HepG2 (cell line): ENCODE measurements around the gene ZNF511. TPM values are rescaled to one million over a fixed set of nuclear protein-coding genes. Genes with fewer than 3 reads are reported as not detected.

Experiments used
- CCAR2 ChIP-seq: fragments of 200-400 bp; formaldehyde crosslinking; optimal IDR thresholded peaks from 2 replicates; pipeline ENCODE3; 2018; ENCODE audit warnings: low read depth, mild to moderate bottlenecking, low read length, moderate library complexity
- DNMT1 ChIP-seq: sonication (generic); formaldehyde crosslinking; IDR thresholded peaks from 2 replicates; pipeline ENCODE4 v1.5.1; 2020; ENCODE audit warnings: mild to moderate bottlenecking, missing genetic modification reagents
- EZH2 ChIP-seq: conservative IDR thresholded peaks from 2 replicates; pipeline ENCODE4 v1.6.1; 2012; ENCODE audit warnings: mild to moderate bottlenecking, low read depth, low read length, moderate library complexity
- HOXA5 ChIP-seq: sonication (generic); formaldehyde crosslinking; IDR thresholded peaks from 2 replicates; pipeline ENCODE4 v1.4.0; 2020; ENCODE audit warnings: missing genetic modification reagents
- IKZF4 ChIP-seq: sonication (generic); formaldehyde crosslinking; IDR thresholded peaks from 2 replicates; pipeline ENCODE4 v1.5.1; 2020; ENCODE audit warnings: borderline replicate concordance, mild to moderate bottlenecking, low read depth, missing genetic modification reagents; ENCODE audit errors: not compliant biosample characterization
- MIER2 ChIP-seq: IDR thresholded peaks from 2 replicates; pipeline ENCODE4 v1.6.1; 2016; ENCODE audit warnings: missing biosample characterization, missing genetic modification reagents
- NR2F6 ChIP-seq, 2 experiments: IDR thresholded peaks; 2 replicates each; pipeline ENCODE4 v1.6.1; 2016; ENCODE audit warnings: antibody characterized with exemption in 1 of 2, mild to moderate bottlenecking in 1 of 2
- POLR2G ChIP-seq: fragments of 200-400 bp; formaldehyde crosslinking; IDR thresholded peaks from 2 replicates; pipeline ENCODE4 v1.6.1; 2018; ENCODE audit warnings: mild to moderate bottlenecking, low read depth, low read length, moderate library complexity
- ZBTB20 ChIP-seq: sonication (generic); formaldehyde crosslinking; IDR thresholded peaks from 2 replicates; pipeline ENCODE4 v1.8.1; 2023; ENCODE audit warnings: missing genetic modification reagents, low read depth, mild to moderate bottlenecking, borderline replicate concordance
- ZFP82 ChIP-seq: sonication (generic); formaldehyde crosslinking; IDR thresholded peaks from 2 replicates; pipeline ENCODE4 v1.5.1; 2020; ENCODE audit warnings: mild to moderate bottlenecking, missing genetic modification reagents, borderline replicate concordance
- ZNF251 ChIP-seq: sonication (generic); formaldehyde crosslinking; IDR thresholded peaks from 2 replicates; pipeline ENCODE4 v1.9.0; 2021; ENCODE audit warnings: mild to moderate bottlenecking, missing genetic modification reagents
- ZNF274 ChIP-seq: sonication (generic); formaldehyde crosslinking; IDR thresholded peaks from 2 replicates; pipeline ENCODE4 v1.5.1; 2020; ENCODE audit warnings: mild to moderate bottlenecking, missing genetic modification reagents
- ZNF33B ChIP-seq: sonication (generic); formaldehyde crosslinking; IDR thresholded peaks from 2 replicates; pipeline ENCODE4 v1.5.1; 2020; ENCODE audit warnings: mild to moderate bottlenecking, missing genetic modification reagents
- ZNF546 ChIP-seq: sonication (generic); formaldehyde crosslinking; conservative IDR thresholded peaks from 2 replicates; pipeline ENCODE4 v1.8.1; 2023; ENCODE audit warnings: mild to moderate bottlenecking, missing genetic modification reagents
- ZNF547 ChIP-seq: sonication (generic); formaldehyde crosslinking; IDR thresholded peaks from 2 replicates; pipeline ENCODE4 v1.5.1; 2020; ENCODE audit warnings: mild to moderate bottlenecking, missing genetic modification reagents
- ZNF605 ChIP-seq: sonication (generic); formaldehyde crosslinking; IDR thresholded peaks from 2 replicates; pipeline ENCODE4 v1.8.0; 2022; ENCODE audit warnings: mild to moderate bottlenecking, missing genetic modification reagents
- ZNF619 ChIP-seq: sonication (generic); formaldehyde crosslinking; IDR thresholded peaks from 2 replicates; pipeline ENCODE4 v1.4.0; 2020; ENCODE audit warnings: mild to moderate bottlenecking, missing genetic modification reagents
- ZSCAN22 ChIP-seq: sonication (generic); formaldehyde crosslinking; IDR thresholded peaks from 2 replicates; pipeline ENCODE4 v1.4.0; 2020; ENCODE audit warnings: mild to moderate bottlenecking, missing genetic modification reagents
- polyA plus RNA-seq, 8 experiments: library from polyadenylated mRNA; depleted of rRNA in 3 of 8; stranded (reverse) in 7 of 8; unstranded in 1 of 8; fragments of >200 nt; fragmentation: Illumina TruSeq in 4 of 8; extraction: Trizol in 4 of 8; gene quantifications; 2 replicates each; pipeline versions ENCODE4 v1.2.1 to v1.2.3, GENCODE V29; 2011 to 2016; ENCODE audit warnings: low read depth in 4 of 8, missing spikeins in 1 of 8, mixed read lengths in 1 of 8; ENCODE audit not compliant: insufficient read depth in 1 of 8
- total RNA-seq, 5 experiments: library from RNA; depleted of rRNA; stranded (reverse); fragments of >200 nt; fragmentation: Illumina TruSeq; extraction: Trizol; gene quantifications; 2 replicates each; pipeline ENCODE4 v1.2.3, GENCODE V29; 2016; ENCODE audit warnings: low read depth in 1 of 5
- TF ChIP-seq, protein P1 (sequence below): sonication (generic); formaldehyde crosslinking; IDR thresholded peaks from 2 replicates; pipeline ENCODE4 v1.4.0; 2020; ENCODE audit warnings: mild to moderate bottlenecking, low read depth, missing genetic modification reagents
- TF ChIP-seq, protein P2 (sequence below): conservative IDR thresholded peaks from 2 replicates; pipeline ENCODE4 v1.6.1; 2018; ENCODE audit warnings: missing genetic modification reagents
- TF ChIP-seq, protein P3 (sequence below): sonication (generic); formaldehyde crosslinking; IDR thresholded peaks from 2 replicates; pipeline ENCODE4 v1.5.0; 2020; ENCODE audit warnings: mild to moderate bottlenecking, missing genetic modification reagents
- TF ChIP-seq, protein P4 (sequence below): sonication (generic); formaldehyde crosslinking; IDR thresholded peaks from 2 replicates; pipeline ENCODE4 v1.8.0; 2022; ENCODE audit warnings: missing genetic modification reagents, mild to moderate bottlenecking, inconsistent platforms, borderline replicate concordance
- TF ChIP-seq, protein P5 (sequence below): sonication (generic); formaldehyde crosslinking; IDR thresholded peaks from 2 replicates; pipeline ENCODE4 v1.8.0; 2022; ENCODE audit warnings: low read depth, missing genetic modification reagents

Gene ZNF511
- total and polyA plus RNA-seq, 2 of the 13 experiments (the other 11 are each of a cell fraction or from before 2014, with no cell fraction given): 35.6 to 66.4 TPM

DNA sequence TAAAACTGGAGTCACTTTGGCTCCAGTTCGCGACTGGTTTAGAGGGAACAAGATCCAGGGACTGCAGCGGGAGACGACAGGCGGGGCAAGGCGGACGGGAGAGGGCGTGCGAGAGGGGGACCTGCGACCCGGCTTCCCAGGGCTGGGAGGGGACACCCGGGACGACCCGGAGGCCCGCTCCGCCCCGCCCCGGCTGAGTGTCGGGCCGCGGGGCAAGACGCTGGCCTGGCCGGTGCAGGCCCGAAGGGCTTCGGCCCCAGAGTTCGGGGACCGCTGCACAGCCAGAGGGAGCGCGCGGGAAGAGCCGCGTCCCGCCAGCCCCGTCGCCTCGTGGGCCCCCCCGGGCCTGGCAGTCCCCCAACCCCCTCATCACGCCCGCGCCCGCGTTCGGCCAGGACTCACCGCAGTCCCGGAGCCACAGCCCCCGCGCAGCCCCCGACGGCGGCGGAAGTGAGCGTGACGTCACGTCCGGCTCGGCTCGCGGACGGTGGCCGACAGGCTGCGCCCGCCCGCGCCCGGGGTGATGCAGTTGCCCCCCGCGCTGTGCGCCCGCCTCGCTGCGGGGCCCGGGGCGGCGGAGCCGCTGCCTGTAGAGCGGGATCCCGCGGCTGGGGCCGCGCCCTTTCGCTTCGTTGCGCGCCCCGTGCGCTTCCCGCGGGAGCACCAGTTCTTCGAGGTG lies at the start of gene ZNF511, which contains the start of gene TUBGCP2 (continued):
- TF ChIP-seq ZFP82: 0 out of 2 replicates have a peak, but pooled peaks have one; percentile 65
- TF ChIP-seq, protein P1, sequence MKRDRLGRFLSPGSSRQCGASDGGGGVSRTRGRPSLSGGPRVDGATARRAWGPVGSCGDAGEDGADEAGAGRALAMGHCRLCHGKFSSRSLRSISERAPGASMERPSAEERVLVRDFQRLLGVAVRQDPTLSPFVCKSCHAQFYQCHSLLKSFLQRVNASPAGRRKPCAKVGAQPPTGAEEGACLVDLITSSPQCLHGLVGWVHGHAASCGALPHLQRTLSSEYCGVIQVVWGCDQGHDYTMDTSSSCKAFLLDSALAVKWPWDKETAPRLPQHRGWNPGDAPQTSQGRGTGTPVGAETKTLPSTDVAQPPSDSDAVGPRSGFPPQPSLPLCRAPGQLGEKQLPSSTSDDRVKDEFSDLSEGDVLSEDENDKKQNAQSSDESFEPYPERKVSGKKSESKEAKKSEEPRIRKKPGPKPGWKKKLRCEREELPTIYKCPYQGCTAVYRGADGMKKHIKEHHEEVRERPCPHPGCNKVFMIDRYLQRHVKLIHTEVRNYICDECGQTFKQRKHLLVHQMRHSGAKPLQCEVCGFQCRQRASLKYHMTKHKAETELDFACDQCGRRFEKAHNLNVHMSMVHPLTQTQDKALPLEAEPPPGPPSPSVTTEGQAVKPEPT (CRISPR knock-in tag): no peak
- TF ChIP-seq ZNF546 (CRISPR knock-in tag): no peak
- TF ChIP-seq DNMT1 (CRISPR knock-in tag): peak; percentile 22; the same call in 1 of the 2 replicates
- no peak for TF ChIP-seq HOXA5
- TF ChIP-seq, protein P2, sequence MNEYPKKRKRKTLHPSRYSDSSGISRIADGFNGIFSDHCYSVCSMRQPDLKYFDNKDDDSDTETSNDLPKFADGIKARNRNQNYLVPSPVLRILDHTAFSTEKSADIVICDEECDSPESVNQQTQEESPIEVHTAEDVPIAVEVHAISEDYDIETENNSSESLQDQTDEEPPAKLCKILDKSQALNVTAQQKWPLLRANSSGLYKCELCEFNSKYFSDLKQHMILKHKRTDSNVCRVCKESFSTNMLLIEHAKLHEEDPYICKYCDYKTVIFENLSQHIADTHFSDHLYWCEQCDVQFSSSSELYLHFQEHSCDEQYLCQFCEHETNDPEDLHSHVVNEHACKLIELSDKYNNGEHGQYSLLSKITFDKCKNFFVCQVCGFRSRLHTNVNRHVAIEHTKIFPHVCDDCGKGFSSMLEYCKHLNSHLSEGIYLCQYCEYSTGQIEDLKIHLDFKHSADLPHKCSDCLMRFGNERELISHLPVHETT (CRISPR knock-in tag): peak; percentile 40; the same call in 1 of the 2 replicates
- TF ChIP-seq NR2F6 (IDR thresholded peaks at IDR 0.05): no peak
- no peak for TF ChIP-seq NR2F6 (CRISPR knock-in tag; IDR thresholded peaks at IDR 0.05)
- no peak for TF ChIP-seq ZNF251 (CRISPR knock-in tag)
- peak; percentile 77 for TF ChIP-seq POLR2G
- TF ChIP-seq, protein P3, sequence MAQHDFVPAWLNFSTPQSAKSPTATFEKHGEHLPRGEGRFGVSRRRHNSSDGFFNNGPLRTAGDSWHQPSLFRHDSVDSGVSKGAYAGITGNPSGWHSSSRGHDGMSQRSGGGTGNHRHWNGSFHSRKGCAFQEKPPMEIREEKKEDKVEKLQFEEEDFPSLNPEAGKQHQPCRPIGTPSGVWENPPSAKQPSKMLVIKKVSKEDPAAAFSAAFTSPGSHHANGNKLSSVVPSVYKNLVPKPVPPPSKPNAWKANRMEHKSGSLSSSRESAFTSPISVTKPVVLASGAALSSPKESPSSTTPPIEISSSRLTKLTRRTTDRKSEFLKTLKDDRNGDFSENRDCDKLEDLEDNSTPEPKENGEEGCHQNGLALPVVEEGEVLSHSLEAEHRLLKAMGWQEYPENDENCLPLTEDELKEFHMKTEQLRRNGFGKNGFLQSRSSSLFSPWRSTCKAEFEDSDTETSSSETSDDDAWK (CRISPR knock-in tag): no peak
- TF ChIP-seq, protein P4, sequence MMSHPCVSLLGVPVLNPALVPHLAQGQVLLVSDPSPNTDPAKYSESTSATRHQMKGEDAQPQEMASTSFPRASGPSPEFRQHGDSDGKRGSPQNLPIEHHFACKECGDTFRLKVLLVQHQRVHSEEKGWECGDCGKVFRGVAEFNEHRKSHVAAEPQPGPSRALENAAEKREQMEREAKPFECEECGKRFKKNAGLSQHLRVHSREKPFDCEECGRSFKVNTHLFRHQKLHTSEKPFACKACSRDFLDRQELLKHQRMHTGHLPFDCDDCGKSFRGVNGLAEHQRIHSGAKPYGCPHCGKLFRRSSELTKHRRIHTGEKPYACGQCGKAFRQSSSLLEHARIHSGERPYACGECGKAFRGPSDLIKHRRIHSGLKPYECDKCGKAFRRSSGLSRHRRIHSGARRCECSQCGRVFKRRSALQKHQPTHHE: peak; percentile 30; the same call in 1 of the 2 replicates
- TF ChIP-seq ZNF605 (CRISPR knock-in tag): no peak
- peak; percentile 78; the same call in 1 of the 2 replicates for TF ChIP-seq ZNF547 (CRISPR knock-in tag)
- no peak for TF ChIP-seq EZH2
- TF ChIP-seq ZNF619 (CRISPR knock-in tag): no peak
- TF ChIP-seq CCAR2: no peak
- TF ChIP-seq IKZF4 (CRISPR knock-in tag): peak; percentile 71
- no peak for TF ChIP-seq ZNF33B
- no peak for TF ChIP-seq ZBTB20 (CRISPR knock-in tag)
- peak; percentile 50; the same call in 1 of the 2 replicates for TF ChIP-seq ZNF274 (CRISPR knock-in tag)
- TF ChIP-seq ZSCAN22 (CRISPR knock-in tag): no peak
- no peak for TF ChIP-seq MIER2 (CRISPR knock-in tag)
- TF ChIP-seq, protein P5, sequence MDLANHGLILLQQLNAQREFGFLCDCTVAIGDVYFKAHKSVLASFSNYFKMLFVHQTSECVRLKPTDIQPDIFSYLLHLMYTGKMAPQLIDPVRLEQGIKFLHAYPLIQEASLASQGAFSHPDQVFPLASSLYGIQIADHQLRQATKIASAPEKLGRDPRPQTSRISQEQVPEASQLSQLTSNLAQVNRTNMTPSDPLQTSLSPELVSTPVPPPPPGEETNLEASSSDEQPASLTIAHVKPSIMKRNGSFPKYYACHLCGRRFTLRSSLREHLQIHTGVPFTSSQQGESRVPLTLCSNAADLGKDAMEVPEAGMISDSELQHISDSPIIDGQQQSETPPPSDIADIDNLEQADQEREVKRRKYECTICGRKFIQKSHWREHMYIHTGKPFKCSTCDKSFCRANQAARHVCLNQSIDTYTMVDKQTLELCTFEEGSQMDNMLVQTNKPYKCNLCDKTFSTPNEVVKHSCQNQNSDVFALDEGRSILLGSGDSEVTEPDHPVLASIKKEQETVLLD (CRISPR knock-in tag): peak; percentile 92
